NCI-H2171 (cell line): ENCODE results near the gene FSIP1.

Experiments used
- DNase-seq: peaks from one replicate; lab custom pipeline; 2025; lab: John Stamatoyannopoulos, UW

Gene FSIP1

DNA sequence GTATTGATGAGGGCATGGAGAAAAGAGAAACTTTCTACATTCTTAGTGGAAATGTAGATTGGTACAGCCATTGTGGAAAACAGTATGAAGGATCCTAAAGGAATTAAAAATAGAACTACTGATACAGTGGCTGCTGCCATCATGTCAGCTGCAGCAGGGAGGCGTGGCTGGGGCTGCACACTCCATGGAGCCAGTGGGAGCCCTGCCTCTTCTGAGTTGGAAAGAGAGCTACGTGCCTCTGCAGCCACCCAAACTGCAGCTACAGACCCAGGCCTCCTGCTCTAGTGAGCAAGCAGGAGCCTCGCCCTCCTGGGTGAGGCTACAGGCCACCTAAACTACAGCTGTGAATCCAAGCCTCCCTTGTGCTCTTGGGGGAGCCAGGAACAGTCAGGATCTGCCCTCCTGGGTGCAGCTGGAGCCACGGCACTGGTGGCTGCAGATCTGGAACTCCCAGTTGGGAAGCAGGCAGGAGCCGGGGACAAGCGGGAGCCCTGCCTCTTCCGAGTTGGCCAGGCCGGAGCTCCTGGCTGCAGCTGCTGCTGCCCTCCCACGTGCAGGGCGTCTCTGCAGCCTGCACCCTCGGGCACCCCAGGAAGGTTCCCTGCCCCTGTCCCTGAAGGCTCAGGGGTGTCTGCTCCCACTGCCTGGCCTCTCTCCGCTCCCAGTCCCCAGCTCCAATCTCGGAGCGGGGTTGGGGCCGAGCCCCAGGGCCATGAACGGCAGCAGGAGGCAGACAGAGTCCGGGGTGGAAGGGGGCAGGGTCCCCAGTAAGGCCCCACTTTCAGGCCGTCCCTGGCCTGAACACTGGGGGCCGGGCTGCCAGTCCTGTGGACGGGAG, 137.3 kb downstream of the FSIP1 start:
- no peak for DNase-seq

DNA sequence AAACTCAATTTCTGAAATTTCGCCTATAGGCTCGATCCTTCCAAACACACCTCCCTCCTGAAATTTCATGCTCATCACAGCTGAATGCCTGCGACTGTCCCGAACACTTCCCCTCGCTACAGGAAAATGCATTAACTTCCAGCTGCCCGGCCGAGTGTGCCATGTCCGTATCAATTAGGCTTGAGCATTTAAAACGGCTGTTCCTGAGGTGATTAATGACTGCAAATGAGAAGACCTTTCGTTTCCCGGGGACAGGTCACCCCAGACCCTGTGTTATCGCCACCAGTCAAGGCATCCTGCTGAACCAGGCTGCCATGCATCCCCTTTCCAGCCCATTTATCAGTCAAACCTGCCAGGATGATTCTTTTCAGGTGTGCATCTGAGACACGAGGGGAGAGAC, 138.5 kb downstream of the FSIP1 start:
- no peak for DNase-seq

DNA sequence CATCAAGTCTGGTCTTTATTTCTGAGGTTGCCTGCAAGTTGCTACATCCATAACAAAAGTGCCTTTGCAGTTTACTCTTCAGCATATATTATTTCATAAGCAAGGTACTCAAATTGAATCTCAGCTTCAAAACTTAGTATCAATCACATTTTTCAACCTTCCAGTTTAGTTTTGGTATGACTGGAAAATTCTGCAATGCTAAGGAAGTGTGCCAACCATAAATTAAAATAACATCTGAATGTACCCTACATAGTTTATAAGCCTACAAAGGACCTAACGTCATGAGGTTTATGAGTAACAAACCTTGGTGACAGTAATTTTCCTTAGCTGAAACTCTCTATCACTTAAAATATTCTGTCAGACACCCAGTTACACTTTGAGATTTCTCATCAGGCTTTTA, 138.9 kb downstream of the FSIP1 start:
- DNase-seq = no peak

DNA sequence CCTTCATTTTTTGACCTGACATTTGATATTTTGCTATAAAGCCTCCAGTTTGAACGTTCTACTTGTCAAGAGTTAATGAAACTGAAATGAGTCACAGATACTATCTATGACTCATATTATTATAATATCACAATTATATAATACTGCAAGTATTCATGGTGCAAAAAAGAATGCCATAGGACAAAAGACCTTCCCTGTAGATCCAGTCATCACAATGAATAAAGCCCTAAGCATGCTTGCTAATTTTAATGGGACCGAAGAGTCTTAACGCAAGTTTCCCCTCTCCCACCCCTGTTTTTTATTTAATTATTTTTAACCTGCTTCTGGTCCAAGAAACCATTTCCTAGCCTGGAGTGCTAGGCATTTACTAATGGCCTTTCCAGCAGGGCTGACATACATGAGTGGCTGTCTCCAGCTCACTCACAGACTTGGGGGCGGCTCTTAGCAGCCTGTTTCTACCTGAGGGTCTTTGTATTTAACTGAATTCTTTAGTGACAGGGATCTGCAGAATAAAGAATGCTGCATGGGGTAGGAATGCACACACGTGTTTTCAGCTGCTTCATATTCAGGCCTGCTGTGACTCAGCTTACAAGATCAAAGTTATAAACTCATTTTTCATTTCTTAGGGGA, 140.5 kb downstream of the FSIP1 start:
- no peak for DNase-seq

DNA sequence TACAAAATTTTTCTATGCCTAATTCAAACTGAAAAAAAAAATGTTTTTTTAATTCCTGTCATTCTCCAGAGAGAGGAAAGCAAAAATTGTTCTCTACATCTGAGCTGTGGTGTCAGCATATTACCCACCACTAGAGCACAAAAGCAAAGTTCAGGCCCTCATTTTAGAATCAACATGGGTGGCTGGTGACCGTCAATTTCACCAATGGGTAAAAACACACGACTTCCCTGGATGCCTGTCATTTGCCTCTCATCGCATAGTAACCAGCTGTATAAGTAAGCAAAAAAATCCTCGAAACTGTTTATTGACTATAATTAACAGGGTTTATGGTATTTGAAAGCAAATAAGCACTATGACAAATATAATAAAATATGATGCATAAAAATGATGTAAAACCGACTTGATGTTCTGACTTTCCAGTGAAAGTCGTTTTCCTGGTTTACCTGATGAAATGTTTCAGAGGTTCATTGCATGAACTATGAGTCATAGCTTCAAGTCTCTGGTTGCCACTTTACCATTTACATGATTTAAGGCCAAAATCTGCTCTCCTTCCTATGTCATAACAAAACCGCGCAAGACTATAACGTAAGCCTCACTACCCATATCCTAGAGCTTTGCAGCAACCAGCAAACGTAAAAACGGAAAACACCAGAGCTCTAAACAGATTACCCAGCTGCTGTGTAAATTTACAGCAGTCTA, 141.3 kb downstream of the FSIP1 start:
- no peak for DNase-seq

DNA sequence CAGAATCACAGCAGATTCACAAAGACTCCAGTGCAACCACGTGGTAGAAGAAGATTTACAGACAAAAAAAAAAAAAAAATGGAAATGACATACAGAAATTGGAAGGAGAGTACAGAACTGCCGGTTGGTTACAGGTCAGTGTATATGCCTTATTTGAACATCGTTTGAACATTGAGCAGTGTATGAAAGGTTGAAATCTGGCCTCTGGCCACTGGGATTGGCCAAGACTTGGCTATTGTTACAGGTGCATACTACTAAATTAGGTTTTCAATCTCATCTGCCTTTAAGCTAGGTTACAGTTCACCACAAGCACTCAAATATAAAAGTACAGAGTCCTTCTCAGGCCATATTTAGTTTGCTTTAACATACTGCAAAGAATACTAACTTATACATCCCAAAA, 142.0 kb downstream of the FSIP1 start:
- DNase-seq = no peak

DNA sequence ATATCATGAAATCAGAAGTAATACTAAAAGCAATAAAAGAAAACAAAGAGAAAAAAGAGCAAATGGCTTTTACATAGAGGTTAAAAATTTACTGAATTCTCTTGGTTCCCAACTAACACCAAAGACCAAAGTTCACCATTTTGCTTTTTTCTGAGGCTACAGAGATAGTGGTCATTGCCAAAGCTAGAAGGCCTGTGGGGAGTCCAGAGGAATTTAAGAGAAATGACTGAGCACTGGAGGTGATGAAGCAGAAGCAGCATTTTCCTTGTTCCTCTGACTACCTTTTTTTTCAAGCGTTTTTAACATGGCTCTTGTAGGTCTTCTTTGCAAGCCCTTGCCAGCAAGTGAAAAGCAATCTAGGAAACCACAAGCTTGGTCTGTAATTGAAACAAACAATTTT, 143.6 kb downstream of the FSIP1 start:
- DNase-seq = no peak

DNA sequence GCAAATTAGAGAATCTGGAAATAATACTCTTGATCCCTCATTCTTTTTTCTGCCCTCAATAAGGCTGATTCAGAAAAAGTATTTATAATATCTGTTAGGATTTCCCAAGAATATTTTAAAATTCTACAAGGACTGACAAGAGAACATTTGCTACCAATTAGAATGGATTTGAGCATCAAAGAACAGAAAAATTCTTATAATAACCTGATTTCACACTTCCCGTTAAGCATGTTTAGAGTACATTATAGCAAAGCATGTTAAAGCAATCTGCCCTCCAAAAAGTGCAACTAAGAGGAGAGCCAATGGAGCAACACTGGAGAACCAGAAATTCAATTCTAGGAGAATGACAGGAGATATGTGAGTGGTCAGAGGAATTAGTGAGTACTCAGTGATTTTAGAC, 144.6 kb downstream of the FSIP1 start:
- no peak for DNase-seq

DNA sequence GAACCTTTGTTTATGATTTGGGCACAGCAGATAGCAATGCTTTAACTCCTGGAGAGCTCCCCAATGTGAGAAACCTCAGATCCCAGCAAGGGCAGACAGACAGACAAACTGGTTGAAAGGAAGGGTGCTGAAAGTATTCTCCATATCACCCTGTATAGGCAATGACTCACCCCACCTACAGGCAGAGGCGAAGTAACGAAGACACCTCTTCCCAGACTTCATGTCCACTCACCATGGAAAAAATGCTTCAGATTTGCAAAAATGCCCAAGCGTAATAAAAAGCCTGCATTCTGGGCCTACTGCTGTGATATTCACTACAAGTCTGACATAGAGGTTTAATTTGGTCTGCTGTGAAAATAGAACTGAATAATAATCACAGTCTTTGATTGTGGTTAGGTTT, 151.3 kb downstream of the FSIP1 start:
- no peak for DNase-seq

DNA sequence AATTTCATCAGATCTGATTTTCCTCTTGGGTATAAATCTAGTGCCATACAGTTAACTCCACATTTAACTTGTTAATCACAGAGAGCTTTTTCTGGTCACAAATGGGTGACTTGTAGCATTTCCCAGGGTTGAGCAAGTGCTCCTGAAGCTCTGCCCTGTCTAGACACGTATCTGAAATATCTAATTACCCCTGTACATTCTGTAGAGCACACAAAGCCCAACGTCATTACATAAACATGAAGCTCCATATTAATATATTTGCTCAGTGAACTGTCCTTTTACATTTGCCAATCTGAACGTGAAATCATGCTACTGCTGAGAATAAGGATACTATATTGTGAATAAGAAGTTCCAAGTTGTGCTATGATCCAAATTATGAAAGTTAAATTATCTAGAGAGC, 152.7 kb downstream of the FSIP1 start:
- peak; percentile 23 for DNase-seq

DNA sequence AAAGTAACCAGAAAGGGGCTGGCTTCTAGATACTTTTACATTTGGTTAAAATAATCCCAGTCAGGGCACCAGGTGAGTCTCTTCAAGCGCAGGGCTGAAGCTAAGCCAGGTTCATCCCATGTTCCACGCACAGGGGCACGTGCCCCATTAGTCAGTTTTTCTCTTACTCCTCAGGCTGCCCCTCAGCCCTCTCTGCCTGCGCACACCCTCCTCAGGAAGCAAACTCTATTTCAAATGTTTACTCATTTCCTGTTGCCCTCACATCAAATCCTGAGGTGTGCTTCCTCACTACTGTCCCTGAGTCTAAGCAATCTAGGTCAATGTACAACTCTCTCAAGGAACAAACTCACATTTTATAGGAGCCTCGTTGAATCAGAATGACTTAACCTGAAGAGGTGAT, 153.3 kb downstream of the FSIP1 start:
- DNase-seq = no peak

DNA sequence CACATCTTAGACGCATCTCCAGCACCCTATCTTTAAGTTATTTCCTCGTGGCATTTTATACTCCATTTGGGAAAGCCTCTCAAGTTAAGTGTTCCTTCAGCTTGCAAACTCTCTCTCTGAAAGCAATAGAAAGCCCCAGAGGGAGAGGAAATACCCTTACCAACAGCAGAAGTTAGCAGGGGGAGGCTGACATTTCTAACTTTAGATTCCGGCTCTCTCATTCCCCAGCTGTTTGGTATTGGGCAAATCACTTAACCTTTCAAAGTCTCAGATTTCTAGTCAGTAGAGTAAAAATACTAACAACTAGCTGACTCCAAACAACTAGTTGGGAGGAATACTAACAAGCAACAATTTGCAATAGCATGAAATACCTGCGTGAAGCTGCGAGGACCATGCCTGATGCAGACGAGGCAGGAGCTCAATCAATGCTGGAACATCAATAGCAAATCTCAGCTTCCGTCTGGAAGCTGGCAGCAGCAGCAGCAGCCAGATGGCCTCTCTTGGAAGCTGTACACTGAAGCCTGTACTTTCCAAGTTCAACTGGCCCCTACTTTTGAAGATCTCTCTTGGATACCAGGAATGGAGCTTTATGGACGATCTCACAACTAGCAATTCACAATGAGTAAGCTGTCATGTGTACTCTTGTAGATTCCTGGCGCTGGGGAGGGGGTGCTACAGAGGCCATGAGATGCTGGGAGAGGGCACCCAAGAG, 153.9 kb downstream of the FSIP1 start:
- no peak for DNase-seq

DNA sequence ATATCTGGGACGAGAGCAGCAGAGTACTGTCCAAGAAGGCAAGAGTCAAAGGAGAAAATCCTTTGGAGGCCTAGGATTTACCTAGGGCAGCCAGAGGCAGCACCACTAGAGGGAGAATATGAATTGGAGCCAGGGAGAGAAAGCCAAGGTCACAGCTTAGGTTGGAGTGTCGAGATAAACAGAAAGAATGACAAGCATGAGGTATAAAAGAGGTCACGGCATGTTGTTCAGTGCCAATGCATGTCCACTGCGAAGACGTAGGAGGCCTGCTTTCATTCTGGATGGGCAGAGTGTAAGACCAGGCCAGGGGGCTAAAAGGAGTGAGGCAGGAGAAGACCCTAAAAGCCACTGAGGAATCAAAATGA, 154.5 kb downstream of the FSIP1 start:
- DNase-seq = no peak

DNA sequence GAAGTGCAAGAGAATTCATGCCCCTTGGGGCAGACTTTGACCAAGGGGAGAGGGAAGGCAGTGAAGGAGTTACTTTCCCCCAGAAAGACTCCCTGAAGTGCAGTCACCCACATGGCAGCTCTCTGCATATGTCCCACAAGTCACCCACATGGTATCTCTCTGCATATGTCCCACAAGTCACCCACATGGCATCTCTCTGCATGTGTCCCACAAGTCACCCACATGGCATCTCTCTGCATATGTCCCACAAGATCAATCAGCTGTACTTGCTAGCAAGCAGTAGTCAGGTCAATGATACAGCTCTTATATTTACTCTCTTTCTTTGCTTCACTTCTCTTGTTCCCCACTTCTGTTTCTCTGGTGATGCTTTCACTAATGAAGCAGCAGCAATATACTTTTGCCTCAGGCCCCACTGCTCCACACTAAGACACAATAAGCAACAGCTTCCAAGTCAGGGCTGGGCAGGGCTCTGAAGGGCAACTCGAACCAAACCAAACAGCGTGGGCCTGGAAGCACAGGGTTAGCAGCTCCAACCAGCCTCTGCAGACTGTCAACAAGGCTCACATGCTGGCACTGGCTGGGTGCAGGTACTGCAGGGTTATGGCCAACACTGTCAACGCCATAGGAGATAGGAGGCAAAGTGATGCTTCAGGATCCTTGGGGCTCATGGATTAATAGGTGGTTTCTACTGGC, 155.0 kb downstream of the FSIP1 start:
- no peak for DNase-seq

DNA sequence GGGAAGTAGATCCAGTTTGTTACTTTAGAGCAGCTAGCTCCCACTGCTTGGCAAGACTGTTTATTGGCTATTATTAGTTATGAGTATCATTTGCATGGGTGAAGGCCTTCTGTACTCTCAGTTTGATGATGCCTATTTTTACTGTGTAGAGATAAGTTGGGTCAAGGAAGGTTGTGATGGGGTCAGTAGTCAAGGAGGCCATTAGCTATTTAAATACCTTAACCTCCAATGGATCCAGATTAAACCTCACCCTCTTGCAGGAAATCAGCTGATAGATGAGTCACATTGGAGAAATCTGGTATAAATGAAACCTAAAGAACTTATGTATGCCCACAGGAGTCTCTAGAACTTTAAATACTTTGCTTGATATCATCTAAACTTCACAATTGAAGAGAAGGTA, 156.8 kb downstream of the FSIP1 start:
- DNase-seq = no peak

DNA sequence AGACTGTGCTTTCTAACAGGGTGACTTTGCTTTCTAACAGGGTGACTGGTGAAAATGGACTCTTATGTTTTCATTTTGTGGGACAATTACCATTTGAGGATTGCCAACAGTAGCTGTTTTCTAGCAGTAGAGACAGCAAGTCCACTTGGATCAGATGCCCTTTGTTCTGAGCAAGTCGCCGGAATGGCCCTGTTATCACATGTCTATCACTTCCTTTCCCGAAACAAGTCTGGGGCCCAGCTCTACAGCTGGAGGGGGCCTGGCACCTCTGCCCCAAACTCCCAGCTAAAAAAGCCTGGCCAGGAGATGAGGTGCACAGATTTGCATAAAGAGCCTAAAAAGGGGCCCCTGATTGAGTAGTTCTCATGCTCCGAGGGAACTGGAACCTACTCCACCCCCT, 157.2 kb downstream of the FSIP1 start:
- DNase-seq = no peak

DNA sequence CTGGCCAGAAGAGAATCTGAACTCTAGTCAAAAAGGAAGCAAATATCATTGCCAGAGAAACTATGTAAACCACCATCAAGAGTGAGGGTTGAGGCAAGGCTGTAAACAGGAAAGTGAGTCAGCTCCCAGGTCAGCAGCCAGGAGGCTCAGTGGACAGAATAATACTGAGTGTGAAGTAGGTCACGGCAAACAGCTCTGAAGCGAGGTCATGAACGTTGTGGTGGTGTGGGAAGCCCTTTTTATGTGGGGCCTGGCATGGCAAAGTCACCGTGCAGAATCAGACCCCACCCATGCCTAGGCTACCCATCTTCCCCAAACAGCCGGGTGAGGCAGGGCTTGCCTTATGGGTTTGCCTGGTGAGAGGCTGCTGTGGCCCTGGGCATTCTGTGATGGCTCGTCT, 157.8 kb downstream of the FSIP1 start:
- no peak for DNase-seq

DNA sequence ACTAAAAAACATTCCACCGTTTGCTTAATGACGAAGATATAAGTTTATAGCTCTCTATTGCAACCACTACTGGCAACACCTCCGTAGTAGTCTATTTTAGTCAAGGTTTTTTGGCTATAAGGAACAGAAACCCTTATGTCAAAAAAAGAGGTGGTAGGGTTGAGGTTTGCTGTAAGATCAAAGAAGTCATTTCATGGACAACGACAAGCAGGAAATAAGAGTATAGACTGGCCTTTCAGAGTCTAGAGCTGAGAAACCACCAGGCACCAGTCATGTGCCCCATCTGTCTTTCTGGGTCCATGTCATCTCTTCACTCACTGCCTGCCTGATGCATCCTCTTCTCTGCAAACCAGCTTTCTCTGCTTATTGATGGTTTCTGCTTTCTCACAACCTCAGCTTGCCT, 159.1 kb downstream of the FSIP1 start:
- no peak for DNase-seq

DNA sequence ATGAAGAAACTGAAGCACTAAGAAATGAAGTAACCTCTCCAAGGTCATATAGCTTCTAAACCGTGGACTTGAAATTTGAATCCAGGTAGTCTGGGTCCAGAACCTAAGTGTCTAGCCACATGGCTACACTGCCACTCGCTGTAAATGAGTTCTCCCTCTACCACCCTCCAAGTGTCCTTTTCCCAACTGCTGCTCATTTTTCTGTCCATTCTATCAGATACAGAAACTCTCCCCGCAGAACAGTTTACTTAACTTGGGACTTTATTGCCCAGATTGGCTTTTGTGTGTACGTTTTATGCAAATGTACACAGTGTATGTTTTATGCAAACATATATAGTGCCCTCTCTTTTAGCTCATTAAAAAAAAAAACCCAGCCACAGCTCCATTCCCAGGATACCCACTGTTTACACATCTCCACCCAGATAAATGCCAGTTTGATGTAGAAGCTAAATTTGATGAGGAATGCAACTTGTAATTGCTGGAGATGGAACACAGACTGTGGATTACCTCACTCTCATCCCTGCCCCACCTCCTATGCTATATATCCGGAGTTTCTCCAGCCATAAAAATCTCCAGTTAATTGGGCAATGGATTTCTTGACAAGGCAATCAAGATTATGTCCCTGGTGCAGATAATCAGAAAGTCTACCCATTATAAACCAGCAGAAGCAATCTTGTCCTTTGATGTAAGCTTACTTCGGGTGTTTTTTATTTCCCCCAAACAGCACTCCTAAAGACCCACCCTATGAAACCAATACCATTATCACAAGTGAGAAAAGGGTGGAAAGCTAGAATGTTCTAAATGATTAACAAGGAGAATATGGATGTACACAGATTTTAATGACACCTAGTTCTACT, 159.8 kb downstream of the FSIP1 start:
- no peak for DNase-seq

DNA sequence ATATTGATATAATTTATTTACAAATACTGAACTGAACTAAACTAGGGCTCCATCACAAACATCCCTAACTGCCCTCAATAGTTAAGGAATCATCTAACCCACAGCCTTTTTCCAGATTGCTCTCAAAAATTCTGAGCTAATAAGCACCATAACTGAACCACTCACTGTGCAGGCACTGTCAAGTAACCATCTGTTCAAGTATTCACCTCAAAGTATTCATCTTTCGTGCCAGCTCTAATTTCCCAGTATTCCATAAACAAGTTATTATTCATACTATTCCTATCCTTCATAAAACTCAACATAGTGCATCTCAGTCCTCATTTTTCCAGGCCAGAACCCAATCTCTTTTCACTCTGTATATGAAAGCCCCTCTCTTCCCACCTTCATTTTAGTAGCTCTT, 160.7 kb downstream of the FSIP1 start:
- peak; percentile 30 for DNase-seq

DNA sequence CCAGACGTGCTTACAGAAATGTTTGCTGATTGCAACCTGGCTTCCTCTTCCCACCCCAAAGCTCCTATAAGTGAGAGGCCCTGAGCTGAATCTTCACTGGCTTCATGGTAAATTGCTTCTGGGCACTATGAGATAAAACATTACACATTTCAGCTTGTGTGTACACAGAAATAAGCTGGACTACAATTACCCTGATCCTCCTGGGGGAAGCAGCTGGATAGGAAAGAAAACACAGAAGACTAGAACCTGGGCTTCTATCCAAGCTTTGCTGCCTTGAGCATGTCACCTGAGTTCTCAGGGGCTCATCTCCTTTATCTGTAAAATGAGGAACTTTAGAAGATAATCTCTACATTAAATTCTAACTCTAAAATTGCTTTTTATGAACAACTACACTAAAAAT, 161.4 kb downstream of the FSIP1 start:
- DNase-seq = peak; percentile 79
